HCT116 (cell line): Measurements from ENCODE around the gene DYNLT4.

Experiments
- CBX3 ChIP-seq: IDR thresholded peaks from 2 replicates; pipeline ENCODE4 v1.6.1; 2012; ENCODE audit warnings: low read depth
- EGR1 ChIP-seq: IDR thresholded peaks from 2 replicates; pipeline ENCODE4 v1.6.1; 2012; ENCODE audit warnings: low read depth
- EZH2 ChIP-seq: fragments of 200-600 bp; sonication (generic); IDR thresholded peaks from 2 replicates; pipeline ENCODE4 v1.6.1; 2017; ENCODE audit warnings: antibody characterized with exemption, mixed run types
- EZH2phosphoT487 ChIP-seq: fragments of 200-600 bp; IDR thresholded peaks from 2 replicates; pipeline ENCODE4 v1.6.1; 2018; ENCODE audit warnings: antibody characterized with exemption, borderline replicate concordance
- FOSL1 ChIP-seq: IDR thresholded peaks from 2 replicates; pipeline ENCODE4 v1.6.1; 2012; ENCODE audit warnings: low read depth
- POLR2A ChIP-seq: IDR thresholded peaks from 2 replicates; pipeline ENCODE4 v1.7.0; 2011; ENCODE audit warnings: borderline replicate concordance; ENCODE audit not compliant: insufficient read depth, insufficient read length; ENCODE audit errors: extremely low read depth
- POLR2AphosphoS5 ChIP-seq: IDR thresholded peaks from 2 replicates; pipeline ENCODE4 v1.6.1; 2011; ENCODE audit warnings: mild to moderate bottlenecking, low read depth, low read length, moderate library complexity
- SP1 ChIP-seq: IDR thresholded peaks from 2 replicates; pipeline ENCODE4 v1.6.1; 2012; ENCODE audit warnings: low read depth
- TCF7L2 ChIP-seq: IDR thresholded peaks from 2 replicates; pipeline ENCODE4 v1.7.0; 2011; ENCODE audit warnings: borderline replicate concordance, inconsistent platforms; ENCODE audit not compliant: insufficient read depth, insufficient read length; ENCODE audit errors: extremely low read depth
- YY1 ChIP-seq: IDR thresholded peaks from 2 replicates; pipeline ENCODE4 v1.6.1; 2011; ENCODE audit warnings: low read length, low read depth, moderate library complexity, mild to moderate bottlenecking; ENCODE audit not compliant: insufficient replicate concordance; ENCODE audit errors: extremely low read depth
- ZNF274 ChIP-seq: fragments of 200-500 bp; sonication (Bioruptor generic); IDR thresholded peaks from 2 replicates; pipeline ENCODE4 v1.6.1; 2014; ENCODE audit warnings: mild to moderate bottlenecking, low read depth, low read length, inconsistent platforms
- TF ChIP-seq, protein P1 (sequence below), 3 experiments: fragments of 200-600 bp in 1 of 3; sonication (generic) in 1 of 3; IDR thresholded peaks in 2 of 3; conservative IDR thresholded peaks in 1 of 3; 2 replicates each; pipeline ENCODE4 v1.5.1; 2012 to 2017; ENCODE audit warnings: low read depth in 2 of 3, low read length in 2 of 3, antibody characterized with exemption in 1 of 3, borderline replicate concordance in 1 of 3, control low read depth in 1 of 3, mild to moderate bottlenecking in 1 of 3, mixed read lengths in 1 of 3, mixed run types in 1 of 3, moderate library complexity in 1 of 3; ENCODE audit not compliant: insufficient read depth in 1 of 3
- TF ChIP-seq, protein P2 (sequence below): IDR thresholded peaks from 2 replicates; pipeline ENCODE4 v1.6.1; 2011; ENCODE audit warnings: mild to moderate bottlenecking, low read length, moderate library complexity; ENCODE audit not compliant: insufficient replicate concordance; ENCODE audit errors: extremely low read depth

DNA sequence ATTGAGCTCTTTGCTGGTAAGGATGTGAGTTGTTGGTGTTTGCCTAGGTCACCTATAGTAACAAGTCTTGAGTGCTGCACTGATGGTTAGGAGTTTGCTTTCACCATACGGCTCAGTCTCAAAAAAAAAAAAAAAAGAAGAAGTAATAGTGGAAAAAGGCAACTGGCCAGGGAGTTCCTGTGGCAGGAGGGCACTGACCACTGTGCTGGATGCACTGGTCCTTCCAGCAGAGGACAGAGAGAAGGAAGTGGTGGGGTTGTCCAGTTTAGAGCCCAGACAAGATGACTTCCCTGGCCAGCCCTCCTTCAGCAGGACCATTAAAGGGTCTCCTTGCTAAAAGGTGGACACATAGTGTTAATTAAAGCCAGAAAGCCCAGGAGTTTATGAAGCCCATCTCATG is 47.8 kb upstream of the DYNLT4 start:
- TF ChIP-seq EZH2 (no peak), TCF7L2 (no peak), POLR2AphosphoS5 (no peak), POLR2A (no peak), YY1 (no peak), EGR1 (no peak), FOSL1 (no peak), EZH2phosphoT487 (no peak), CBX3 (no peak), SP1 (no peak), ZNF274 (no peak)
- TF ChIP-seq, protein P1, sequence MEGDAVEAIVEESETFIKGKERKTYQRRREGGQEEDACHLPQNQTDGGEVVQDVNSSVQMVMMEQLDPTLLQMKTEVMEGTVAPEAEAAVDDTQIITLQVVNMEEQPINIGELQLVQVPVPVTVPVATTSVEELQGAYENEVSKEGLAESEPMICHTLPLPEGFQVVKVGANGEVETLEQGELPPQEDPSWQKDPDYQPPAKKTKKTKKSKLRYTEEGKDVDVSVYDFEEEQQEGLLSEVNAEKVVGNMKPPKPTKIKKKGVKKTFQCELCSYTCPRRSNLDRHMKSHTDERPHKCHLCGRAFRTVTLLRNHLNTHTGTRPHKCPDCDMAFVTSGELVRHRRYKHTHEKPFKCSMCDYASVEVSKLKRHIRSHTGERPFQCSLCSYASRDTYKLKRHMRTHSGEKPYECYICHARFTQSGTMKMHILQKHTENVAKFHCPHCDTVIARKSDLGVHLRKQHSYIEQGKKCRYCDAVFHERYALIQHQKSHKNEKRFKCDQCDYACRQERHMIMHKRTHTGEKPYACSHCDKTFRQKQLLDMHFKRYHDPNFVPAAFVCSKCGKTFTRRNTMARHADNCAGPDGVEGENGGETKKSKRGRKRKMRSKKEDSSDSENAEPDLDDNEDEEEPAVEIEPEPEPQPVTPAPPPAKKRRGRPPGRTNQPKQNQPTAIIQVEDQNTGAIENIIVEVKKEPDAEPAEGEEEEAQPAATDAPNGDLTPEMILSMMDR (IDR thresholded peaks at IDR 0.05 in 2 of 3, conservative IDR thresholded peaks at IDR 0.05 in 1 of 3; ENCODE audit: borderline replicate concordance in 1 of 3, insufficient read depth in 1 of 3, low read depth in 2 of 3, low read length in 2 of 3) = no peak
- TF ChIP-seq, protein P2, sequence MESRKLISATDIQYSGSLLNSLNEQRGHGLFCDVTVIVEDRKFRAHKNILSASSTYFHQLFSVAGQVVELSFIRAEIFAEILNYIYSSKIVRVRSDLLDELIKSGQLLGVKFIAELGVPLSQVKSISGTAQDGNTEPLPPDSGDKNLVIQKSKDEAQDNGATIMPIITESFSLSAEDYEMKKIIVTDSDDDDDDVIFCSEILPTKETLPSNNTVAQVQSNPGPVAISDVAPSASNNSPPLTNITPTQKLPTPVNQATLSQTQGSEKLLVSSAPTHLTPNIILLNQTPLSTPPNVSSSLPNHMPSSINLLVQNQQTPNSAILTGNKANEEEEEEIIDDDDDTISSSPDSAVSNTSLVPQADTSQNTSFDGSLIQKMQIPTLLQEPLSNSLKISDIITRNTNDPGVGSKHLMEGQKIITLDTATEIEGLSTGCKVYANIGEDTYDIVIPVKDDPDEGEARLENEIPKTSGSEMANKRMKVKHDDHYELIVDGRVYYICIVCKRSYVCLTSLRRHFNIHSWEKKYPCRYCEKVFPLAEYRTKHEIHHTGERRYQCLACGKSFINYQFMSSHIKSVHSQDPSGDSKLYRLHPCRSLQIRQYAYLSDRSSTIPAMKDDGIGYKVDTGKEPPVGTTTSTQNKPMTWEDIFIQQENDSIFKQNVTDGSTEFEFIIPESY = no peak
